OCI-LY3 (cell line): ENCODE measurements around the gene ZMAT5.

Source experiments
- H2AFZ ChIP-seq: fragments of 200-600, 300-600 bp; shearing (Covaris generic); 2 replicates; pipeline ENCODE4 v1.6.0; 2014; ENCODE audit warnings: antibody characterized with exemption, low read depth, low read length
- H3K27ac ChIP-seq: fragments of 200-600, 300-600 bp; sonication (generic); 2 replicates; pipeline ENCODE4 v1.5.1; 2014; ENCODE audit warnings: mild to moderate bottlenecking, low read length, moderate library complexity, mixed read lengths
- H3K27me3 ChIP-seq: fragments of 200-600, 300-600 bp; sonication (generic); 2 replicates; pipeline ENCODE4 v1.6.1; 2014; ENCODE audit warnings: low read depth, low read length, mixed read lengths
- H3K36me3 ChIP-seq: fragments of 200-600, 300-600 bp; sonication (generic); replicated peaks from 2 replicates; pipeline ENCODE3; 2014; ENCODE audit warnings: low read depth, low read length, mixed read lengths
- H3K4me1 ChIP-seq: fragments of 300-600, 200-600 bp; sonication (generic); 2 replicates; pipeline ENCODE4 v1.6.1; 2014; ENCODE audit warnings: low read length, mixed read lengths
- H3K4me2 ChIP-seq: fragments of 200-600, 300-600 bp; sonication (generic); 2 replicates; pipeline ENCODE4 v1.6.1; 2014; ENCODE audit warnings: low read length, mixed read lengths
- H3K4me3 ChIP-seq: fragments of 300-600, 200-600 bp; sonication (generic); 2 replicates; pipeline ENCODE4 v1.5.1; 2014; ENCODE audit warnings: antibody characterized with exemption, mild to moderate bottlenecking, low read length, moderate library complexity
- H3K79me2 ChIP-seq: fragments of 300-600, 200-600 bp; shearing (Covaris generic); 2 replicates; pipeline ENCODE4 v1.6.1; 2014; ENCODE audit warnings: mild to moderate bottlenecking, low read length, mixed read lengths
- H3K9ac ChIP-seq: fragments of 300-600, 200-600 bp; shearing (Covaris generic); 2 replicates; pipeline ENCODE4 v1.6.0; 2014; ENCODE audit warnings: mild to moderate bottlenecking, low read length, moderate library complexity
- H3K9me3 ChIP-seq: fragments of 200-600, 300-600 bp; shearing (Covaris generic); 2 replicates; pipeline ENCODE4 v1.6.1; 2014; ENCODE audit warnings: low read length, mixed read lengths; ENCODE audit not compliant: insufficient read depth
- H4K20me1 ChIP-seq: fragments of 200-600, 300-600 bp; sonication (generic); 2 replicates; pipeline ENCODE4 v1.6.1; 2016; ENCODE audit warnings: low read length, mixed read lengths; ENCODE audit not compliant: insufficient read depth
- CTCF ChIP-seq: fragments of 200-600, 300-600 bp; sonication (generic); IDR thresholded peaks from 2 replicates; pipeline ENCODE4 v1.5.1; 2014; ENCODE audit warnings: antibody characterized with exemption, low read length, low read depth
- EZH2phosphoT487 ChIP-seq: fragments of 200-600 bp; shearing (Covaris generic); IDR thresholded peaks from 2 replicates; pipeline ENCODE4 v1.6.1; 2018; ENCODE audit warnings: antibody characterized with exemption, mixed run types, low read depth

ZMAT5 gene

GRCh38 chr22:29814003-29814402, 47.2 kb upstream of the ZMAT5 start:
- no peak overlapping the region for H3K9ac ChIP-seq
- H3K9me3 ChIP-seq: no peaks in the 10 kb centered on the region
- H3K4me1 ChIP-seq: no peaks in the 10 kb centered on the region
- no peak overlapping the region for H3K4me2 ChIP-seq
- TF ChIP-seq CTCF (no peak), EZH2phosphoT487 (no peak)
- peaks cover 59% of the 10 kb centered on the region for H3K36me3 ChIP-seq
- no peaks in the 10 kb centered on the region for H3K79me2 ChIP-seq
- no peak overlapping the region for H3K4me3 ChIP-seq
- H2AFZ ChIP-seq: no peak overlapping the region
- H4K20me1 ChIP-seq: no peaks in the 10 kb centered on the region
- H3K27ac ChIP-seq: no peak overlapping the region
- H3K27me3 ChIP-seq: no peaks in the 10 kb centered on the region

GRCh38 chr22:29813563-29813962, 46.8 kb upstream of the ZMAT5 start:
- H3K27me3 ChIP-seq: no peaks in the 10 kb centered on the region
- H3K4me1 ChIP-seq: no peaks in the 10 kb centered on the region
- H3K4me2 ChIP-seq: no peak overlapping the region
- no peak overlapping the region for H3K4me3 ChIP-seq
- no peaks in the 10 kb centered on the region for H4K20me1 ChIP-seq
- no peaks in the 10 kb centered on the region for H3K79me2 ChIP-seq
- TF ChIP-seq CTCF (no peak), EZH2phosphoT487 (no peak)
- no peak overlapping the region for H3K9ac ChIP-seq
- H2AFZ ChIP-seq: no peak overlapping the region
- H3K27ac ChIP-seq: no peak overlapping the region
- H3K36me3 ChIP-seq: peaks cover 55% of the 10 kb centered on the region
- no peaks in the 10 kb centered on the region for H3K9me3 ChIP-seq

- Histone ChIP-seq H3K4me3 (no peak overlapping the region), H3K9me3 (no peaks in the 10 kb centered on the region), H2AFZ (no peak overlapping the region), H3K36me3 (peaks cover 56% of the 10 kb centered on the region), H3K9ac (no peak overlapping the region), H3K4me1 (no peaks in the 10 kb centered on the region), H4K20me1 (no peaks in the 10 kb centered on the region), H3K27me3 (no peaks in the 10 kb centered on the region), H3K27ac (no peak overlapping the region), H3K4me2 (no peak overlapping the region), H3K79me2 (no peaks in the 10 kb centered on the region)
- TF ChIP-seq EZH2phosphoT487 (no peak), CTCF (no peak)
These were observed 46.3 kb upstream of the ZMAT5 start for GRCh38 chr22:29813126-29813525.

- no peaks in the 10 kb centered on the region for H3K4me1 ChIP-seq
- H3K4me2 ChIP-seq: no peak overlapping the region
- TF ChIP-seq CTCF: no peak
- no peak for TF ChIP-seq EZH2phosphoT487
- H4K20me1 ChIP-seq: no peaks in the 10 kb centered on the region
- H2AFZ ChIP-seq: no peak overlapping the region
- no peaks in the 10 kb centered on the region for H3K27me3 ChIP-seq
- H3K9me3 ChIP-seq: no peaks in the 10 kb centered on the region
- H3K4me3 ChIP-seq: no peak overlapping the region
- H3K79me2 ChIP-seq: no peaks in the 10 kb centered on the region
- peaks cover 54% of the 10 kb centered on the region for H3K36me3 ChIP-seq
- no peak overlapping the region for H3K9ac ChIP-seq
- no peak overlapping the region for H3K27ac ChIP-seq
These were observed 44.6 kb upstream of the ZMAT5 start for GRCh38 chr22:29811377-29811776.
